HG03575 (cell line): ENCODE data around the gene MAP2K6.

Source experiments
- ATAC-seq: cut with Tn5 transposase; IDR thresholded peaks from one replicate; pipeline ENCODE4 v1.9.1; 2021; ENCODE audit not compliant: unreplicated experiment, insufficient number of reproducible peaks, low FRiP score; ENCODE audit errors: extremely low read depth

MAP2K6 gene

DNA sequence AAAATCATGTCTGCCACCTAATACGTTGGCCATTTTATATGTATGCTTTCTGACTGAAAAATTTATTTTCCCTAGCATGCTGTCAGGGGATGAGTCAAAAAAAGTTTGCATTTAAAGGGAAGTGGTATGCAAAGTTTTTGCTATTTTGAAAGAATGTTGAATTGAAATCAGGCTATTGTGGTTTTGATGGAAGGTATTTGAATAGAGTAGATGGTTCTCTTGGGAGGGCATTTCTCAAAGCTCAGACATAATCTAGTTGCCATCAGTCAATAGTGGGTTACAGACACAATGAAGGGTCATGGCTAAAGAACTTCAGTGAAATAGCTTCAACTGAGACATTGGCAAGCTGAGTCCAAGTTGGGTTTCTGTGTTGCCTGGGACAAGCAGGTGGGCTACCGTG lies 102.4 kb downstream of the MAP2K6 start:
- ATAC-seq = peak; percentile 90

DNA sequence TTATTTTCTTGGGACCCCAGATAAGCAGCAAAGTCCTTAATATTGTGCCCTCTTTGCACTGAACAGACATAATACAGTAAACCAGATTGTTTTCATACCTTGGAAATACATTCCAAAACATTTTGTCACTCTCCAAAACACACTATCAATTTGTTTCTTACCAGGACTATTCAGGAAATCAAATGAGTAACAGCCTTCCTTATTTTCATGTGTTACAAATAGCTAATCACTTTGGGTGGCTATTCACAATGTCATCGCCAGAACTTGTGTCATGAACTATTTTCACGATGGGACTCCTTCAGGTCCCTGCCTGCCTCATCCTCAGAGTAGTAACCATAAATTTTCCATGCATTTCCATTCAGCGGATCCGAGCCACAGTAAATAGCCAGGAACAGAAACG lies 104.5 kb downstream of the MAP2K6 start:
- no peak for ATAC-seq

DNA sequence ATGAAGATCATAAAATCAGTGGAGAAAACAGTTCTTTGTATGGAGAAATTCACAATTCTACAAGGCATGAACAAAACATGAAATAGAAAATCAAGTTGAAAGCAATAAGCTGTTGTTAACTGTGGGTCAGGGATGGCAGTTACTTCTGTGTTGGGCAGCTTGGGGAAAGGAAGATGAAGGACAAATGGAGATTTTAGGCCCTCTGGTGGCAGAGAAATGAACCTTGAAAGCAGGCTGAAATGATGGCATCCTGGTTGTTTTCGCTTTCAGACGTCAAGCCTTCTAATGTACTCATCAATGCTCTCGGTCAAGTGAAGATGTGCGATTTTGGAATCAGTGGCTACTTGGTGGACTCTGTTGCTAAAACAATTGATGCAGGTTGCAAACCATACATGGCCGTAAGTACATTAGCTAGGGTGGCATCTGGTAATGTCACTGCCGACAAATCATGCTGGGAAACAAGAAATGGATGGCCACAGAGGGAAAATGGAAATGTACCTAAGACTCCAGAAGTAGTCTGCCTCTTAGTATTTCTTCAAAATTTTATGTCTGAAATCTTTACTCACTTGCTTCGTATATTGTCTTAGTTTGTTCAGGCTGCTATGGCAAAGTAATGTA lies 108.9 kb downstream of the MAP2K6 start:
- ATAC-seq = no peak

DNA sequence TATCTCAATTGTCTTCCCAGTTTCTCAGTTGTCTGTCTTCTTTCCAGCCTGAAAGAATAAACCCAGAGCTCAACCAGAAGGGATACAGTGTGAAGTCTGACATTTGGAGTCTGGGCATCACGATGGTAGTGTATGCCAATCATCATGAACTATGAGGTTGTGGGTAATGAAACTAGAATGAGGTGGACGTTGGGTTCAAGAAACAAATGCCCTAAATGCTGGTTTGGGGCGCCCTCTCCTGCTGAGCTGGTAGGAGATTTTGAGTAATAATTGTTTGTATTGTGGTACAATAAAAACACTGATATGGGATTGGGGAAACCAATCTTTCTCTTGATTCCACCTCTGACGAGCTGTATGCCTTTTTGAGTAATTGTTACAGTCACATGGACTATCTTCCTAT lies 110.4 kb downstream of the MAP2K6 start:
- ATAC-seq = no peak

DNA sequence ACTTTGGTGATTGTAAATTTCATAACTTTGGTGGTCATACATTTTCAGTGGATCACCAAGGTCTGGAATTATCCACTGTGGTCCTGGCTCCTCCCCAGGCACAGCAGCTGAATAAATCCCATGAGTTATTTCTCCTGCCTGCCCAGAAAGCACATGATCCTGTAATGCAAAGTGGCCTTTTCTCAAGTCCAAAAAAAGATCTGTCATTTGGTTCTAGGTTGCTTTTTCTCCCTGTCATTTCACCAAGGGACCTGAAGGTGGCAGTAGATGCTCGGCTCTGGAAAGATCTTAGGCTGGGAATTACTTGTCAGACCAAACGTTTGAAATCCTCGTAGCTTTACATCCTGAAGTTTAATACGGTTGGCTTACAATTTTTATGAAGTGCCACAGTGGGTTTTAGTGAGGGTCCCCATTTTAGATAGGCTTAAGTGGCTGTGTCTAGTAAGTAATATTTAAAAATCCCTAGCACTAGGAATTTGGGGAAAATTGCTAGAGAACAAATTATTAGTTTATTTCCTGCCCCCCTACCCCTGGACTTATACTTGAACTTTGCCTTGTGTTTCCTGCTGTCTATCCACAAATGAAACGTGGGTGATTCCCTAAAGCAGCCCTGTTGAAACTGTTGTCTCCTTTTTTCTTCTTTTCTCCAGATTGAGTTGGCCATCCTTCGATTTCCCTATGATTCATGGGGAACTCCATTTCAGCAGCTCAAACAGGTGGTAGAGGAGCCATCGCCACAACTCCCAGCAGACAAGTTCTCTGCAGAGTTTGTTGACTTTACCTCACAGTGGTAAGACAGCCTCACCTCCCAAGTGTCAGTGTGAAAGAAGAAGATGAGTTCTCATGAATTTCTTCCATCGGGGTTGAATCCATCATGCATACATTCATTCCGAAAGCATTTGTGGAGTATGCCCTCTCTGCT lies 111.7 kb downstream of the MAP2K6 start:
- ATAC-seq = no peak

DNA sequence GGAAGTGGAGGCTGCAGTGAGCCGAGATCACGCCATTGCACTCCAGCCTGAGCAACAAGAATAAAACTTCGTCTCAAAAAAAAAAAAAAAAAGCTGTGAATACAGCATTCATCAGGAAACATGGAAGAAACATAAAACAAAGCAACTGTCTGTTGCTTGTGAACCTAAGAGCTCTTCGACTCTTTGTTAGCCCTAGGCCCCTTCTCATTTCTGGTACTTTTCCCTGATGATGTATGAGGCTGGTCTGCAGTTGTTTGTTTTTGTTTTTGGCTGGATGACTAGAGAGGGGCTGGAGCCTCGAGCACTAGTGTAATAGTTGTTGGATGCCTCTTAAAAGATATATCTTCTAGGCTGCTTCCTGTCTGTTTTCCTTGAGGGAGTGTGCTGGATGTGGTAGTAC lies 113.5 kb downstream of the MAP2K6 start:
- no peak for ATAC-seq

DNA sequence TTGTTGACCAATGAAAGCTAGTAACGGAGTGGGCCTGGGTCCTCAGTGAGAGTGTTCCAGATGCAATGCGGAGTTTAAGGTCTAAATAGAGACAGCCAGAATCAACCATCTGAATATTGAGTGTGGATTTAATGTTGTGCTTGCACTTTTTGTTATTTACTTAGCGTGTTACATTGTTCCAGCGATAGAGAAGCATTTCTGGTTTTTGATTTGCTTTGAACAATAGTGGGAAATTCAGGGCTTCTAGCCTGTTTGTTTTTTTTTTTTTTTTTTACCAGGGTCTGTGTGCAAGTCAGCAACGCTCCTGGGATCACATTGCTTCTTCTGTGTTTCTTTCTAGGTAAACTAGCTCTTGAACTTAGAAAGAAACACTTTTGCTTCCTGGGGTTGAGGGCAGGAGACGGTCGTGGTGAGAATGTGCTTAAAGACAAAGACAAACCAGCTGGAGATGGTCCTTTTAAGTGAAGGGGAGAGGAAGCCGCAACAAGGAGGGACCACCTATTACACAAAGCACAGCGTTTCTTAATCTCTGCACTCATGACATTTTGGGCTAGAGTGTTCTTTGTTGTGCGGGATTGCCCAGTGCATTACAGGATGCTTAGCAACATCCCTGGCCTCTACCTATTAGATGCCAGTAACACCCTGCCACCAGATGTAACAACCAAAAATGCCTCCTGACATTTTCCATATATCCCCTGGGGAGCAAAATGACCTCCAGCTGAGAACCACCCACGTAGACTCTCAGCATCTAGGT lies 119.2 kb downstream of the MAP2K6 start:
- ATAC-seq = no peak

DNA sequence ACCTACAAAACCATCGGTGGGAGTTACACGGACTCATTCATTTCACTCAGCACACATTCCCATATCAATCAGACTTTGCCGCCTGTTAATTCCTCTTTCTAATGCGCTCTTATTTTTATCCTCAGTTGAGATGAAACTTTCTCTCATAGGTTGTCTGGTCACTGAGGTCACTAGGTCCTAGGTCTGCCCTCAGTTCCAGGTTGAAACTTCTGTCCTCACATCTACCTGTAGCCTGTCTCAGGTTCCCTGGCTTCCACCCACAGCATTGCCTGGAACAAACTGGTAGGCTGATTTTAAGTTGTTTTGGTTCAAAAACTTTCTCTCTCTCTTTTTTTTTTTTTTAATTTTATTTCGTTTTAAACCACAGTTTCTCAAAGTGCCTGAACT lies 119.7 kb downstream of the MAP2K6 start:
- no peak for ATAC-seq

DNA sequence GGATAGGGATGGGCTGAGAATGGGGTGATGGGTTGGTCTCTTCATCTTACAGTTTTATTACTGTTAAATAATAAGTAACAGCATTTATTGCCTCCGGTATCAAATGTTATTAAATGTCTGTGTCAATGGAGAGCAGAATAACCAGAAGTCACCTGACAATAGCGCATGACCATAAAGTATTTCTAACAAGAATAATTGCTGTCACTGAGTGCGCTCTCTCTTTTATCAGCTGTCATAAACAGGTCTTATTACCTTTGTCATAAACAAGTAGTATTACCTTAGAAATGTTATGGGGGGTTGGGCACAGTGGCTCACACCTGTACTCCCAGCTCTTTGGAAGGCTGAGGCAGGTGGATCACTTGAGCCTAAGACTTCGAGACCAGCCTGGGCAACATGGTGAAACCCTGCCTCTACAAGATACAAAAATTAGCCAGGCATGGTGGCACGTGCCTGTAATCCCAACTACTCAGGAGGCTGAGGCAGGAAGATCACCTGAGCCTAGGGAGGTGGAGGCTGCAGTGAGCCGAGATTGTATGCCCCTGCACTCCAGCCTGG lies 120.6 kb downstream of the MAP2K6 start:
- no peak for ATAC-seq

DNA sequence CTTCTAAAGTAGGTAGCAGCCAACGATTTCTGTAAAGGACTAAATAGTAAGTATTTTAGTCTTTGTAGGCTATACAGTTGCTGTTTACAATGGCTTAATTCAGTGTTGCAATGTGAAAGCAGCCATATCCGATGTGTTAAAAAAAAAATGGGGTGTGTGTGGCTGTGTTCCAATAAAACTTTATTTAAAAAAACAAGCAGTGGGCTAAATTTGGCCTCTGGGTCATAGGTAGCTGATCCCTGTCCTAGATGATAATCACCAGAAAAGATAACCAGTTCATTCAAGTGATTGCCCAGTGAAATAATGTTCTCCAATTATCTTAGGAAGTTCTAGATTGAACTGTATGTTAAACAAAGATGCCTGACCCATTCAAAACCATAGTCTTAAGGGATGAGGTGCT lies 124.3 kb downstream of the MAP2K6 start:
- no peak for ATAC-seq

DNA sequence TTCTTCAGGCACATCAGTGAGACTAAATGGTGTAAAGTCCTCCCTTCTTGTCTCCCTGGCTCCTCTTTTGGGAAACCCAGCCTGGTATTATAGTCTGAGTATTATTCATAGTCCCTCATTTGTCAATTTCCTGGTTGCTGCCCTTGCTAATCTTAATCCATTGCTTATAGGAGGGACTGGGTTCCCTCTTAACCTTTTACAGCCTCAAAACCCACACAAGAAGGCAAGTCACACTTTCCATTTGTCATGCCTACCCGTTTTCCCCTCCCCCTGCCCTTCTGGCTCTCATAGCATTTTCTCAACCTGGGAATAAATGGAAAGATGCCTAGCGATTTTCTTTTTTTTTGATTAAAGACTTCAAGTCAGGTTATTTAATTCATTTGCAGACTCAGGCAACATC lies 124.8 kb downstream of the MAP2K6 start:
- no peak for ATAC-seq

DNA sequence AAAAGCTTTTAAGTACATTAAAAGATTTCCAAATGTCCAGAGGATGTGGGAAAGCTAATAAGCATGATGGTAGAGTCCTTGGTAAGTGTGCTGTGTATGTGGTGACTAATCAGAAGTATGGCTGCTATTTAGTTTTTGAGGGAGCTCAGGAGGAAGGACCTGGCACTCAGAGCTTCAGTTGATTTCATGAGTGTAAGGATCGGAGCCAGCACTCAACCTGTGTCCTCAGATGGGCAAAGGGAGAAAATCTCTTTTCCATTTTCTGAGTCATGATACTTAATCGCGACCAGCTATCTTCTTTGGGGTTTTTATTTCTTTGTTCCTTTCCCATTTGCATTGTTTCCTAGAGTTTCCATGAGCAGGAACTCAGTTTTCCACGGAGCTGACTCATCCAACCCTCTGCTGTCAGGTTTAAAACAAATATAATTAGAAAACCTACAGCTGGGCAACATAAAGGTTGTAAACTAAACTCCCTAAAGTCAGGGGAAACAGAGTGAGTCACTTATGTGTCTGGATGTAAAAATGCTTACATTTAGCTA lies 125.4 kb downstream of the MAP2K6 start:
- no peak for ATAC-seq

DNA sequence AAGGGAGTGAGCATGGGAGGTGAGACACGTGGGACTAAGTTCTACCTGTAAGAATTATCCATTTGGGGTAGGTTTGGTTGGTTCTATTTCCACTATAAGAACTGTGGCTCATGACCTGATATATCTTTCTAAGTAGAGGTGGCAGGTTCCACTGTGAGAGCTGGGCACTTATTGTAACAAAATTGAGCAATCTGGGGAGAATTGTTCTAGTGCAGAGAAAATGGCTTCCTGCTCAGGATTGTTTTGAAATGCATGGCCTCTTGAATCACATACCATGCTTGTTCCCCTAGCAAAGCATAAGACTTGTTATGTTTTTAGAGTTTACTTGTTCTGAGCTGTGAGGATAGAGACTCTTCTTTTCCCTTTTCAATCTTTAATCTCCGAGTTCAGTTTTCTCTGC lies 125.9 kb downstream of the MAP2K6 start:
- no peak for ATAC-seq

DNA sequence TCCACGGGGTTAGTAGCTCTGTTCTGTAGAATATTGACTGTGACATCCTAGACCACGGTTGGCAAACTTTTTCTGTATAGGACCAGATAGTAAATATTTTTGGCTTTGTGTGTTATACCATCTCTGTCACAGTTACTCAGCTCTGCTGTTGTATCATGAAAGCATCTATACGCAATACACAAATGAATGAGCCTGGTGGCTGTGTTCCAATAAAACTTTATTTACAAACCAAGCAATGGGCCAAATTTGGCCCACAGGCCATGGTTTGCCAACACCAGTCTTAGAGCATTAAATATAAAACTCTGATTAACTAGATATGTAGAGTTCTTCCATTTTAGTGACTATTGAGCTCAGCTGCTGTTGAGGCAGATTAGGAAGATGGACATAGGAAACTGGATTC lies 132.7 kb downstream of the MAP2K6 start:
- ATAC-seq = no peak

DNA sequence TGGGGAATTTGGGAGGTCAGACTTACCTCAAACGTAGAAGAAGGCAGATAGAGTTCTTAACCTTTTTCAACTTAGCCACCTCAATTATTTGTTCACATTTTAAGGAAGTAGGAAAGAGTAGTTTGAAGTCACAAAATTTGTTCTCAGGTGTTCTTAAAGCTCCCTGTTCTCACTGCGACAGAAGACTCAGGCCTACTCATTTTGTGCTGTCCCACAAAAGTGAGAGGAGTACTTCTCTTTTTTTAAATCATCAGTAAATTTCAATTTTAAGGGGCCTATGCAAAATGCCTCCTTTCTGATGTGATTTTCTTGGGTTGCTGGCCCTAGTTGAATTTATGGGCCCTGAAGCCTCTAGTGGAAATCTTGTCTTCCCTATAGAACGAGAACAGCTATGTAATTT lies 133.4 kb downstream of the MAP2K6 start:
- ATAC-seq = no peak

DNA sequence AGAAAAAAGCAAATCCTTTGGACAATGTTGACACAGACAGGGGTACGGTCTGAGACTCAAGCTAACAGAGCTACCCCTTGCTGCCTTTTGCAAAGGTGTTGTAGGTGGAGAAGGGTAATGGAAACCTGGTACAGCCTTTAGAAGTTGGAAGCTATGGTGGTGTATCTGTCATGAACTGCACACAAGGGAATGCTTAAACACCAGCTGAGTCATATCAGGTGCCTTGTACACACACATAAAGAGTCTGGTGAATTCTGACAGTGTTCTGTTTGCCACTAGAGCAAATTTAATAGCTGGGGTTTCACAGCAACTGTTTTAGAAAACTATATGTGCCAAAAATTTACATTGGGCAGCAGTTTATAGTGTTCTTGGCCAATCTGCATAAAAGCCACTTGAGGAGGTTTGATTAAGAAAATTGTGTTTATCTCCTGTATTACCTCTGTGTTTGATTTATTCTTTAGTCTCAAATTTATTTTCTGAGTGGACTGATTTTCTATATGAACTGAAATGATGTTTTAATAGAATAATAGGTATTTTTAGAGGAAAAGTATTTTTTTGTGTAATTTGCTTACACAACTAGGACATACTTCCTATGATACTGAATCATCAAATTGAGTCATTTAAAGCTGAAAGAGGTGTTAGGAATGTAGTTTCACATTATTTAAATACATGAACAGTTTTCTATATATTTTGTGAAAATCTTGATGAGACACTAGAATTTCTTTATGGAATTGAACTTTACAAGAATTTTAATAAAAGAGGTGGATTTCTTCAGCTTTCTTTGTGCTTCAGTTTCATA lies 136.9 kb downstream of the MAP2K6 start:
- ATAC-seq = no peak

DNA sequence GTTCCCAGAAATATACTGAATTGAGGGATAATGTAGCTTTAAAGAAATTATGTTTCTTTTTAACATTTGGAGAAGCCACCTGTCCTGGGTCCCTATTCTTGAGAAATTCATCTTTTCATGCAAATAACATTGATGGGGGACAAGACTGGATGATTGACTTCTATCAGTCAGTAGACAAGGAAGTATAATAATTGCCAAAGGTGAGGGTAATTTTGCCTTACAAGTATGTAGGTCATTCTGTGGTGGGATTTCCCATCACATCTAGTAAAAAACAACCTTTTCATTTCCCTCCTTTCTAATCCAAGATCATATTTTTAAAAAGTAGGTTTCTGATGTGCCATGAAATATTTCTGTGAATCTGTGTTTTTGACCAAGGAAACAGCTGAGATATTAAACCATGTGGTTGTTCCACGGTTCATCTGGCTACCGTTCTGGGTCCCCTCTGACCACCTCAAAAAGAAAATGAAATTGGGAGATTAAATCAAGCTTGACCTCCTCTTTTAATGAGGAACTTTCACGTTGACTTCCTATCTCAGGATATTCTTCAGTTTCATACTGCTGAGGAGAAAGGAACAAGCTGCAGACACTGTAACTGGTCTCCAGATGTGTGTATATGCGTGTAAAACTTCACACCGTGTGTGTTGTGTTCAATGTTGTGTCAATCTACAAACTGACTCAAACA lies 138.6 kb downstream of the MAP2K6 start:
- no peak for ATAC-seq

DNA sequence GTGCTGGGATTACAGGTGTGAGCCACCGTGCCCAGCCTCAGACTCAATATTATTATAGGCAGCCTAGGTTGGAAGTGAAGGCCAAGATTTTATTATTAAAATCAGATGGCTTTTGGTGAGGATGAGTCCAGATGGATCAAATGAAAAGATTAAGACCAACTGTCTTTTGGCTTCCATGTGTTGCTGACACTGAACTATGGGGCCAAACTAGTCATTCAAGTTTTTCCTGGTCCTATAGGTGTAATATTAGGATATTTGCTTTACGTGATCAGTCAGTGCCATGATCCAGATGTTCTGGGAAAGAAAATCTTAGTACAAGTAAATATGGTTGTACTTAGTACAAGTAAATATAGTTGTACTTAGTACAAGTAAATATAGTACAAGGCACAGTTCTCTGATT lies 140.6 kb downstream of the MAP2K6 start:
- no peak for ATAC-seq
